ENCODE data around the gene SPESP1.

SPESP1 gene

DNA sequence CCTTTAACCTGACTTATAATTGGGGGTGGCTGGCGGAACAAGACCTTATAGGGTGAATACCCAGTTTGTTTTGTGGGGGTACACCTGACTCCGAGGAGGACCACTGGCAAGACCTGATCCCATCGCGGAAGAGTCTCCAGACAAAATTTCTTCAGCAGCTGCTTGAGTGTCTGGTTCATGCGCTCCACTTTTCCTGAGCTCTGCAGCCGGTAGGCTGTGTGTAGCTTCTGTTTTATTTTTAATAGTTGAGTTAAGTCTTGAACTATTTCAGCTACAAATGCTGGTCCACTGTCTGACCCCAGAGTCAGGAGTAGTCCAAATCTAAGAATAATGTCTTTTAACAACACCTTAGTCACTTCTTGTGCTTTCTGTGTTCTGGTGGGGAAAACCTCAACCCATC is 63.0 kb downstream of the SPESP1 start:
- no peak for DNase-seq

DNA sequence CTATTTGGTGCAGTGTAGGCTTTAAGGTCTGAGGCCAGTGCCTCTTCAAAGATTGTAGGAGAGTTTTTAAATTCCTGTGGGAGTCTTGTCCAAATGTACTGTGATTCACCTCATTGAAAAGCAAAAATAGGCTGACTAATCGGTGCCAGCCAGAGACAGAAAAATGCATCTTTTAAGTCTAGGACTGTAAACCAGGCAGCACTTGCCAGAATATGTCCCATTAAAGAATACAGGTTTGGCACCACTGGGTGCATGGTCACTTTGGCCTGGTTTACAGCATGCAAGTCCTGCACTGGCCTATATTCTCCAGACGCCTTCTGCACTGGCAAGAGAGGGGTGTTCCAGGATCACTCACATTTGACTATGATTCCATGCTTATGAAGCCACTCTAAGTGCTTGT is 63.8 kb downstream of the SPESP1 start:
- DNase-seq = no peak

DNA sequence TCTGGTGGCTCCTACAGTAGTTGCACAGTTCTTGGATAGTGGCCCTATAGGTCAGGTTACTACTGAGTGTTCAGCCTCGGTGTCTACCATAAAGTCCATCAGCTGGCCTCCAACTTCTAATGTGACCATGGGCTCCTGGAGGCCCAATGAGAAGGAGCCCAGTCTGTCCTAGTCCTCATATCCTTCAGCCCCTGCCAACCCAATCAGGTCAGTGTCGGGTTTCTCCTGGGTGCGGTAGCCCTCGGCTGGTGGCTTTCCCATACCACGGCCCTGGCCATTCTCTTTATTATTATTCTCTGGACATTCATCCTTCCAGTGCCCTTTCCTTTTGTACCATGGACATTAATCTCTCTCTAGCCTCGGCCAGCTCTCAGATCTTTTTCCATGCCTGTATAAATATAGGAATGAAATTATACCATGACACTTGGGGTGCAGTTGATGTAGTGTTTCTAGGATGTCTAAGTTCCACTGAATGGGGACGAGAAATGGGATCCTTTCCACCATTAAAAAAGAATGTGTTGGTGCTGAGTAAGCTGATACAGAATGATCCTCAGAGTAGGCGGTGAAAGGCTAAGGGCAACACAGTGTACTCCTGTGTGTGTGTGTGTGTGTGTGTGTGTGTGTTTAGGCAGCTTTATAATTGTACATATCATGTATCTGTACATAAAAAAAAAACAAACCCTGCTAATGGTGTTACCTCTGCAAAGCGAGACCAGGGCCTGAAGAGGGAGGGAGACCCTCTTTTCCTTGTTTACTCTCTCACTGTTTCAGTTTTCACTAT is 64.8 kb downstream of the SPESP1 start:
- no peak for DNase-seq
